Uterus (tissue), 2 donors: ENCODE measurements around the gene SLC16A9.

Experiments used
- CTCF ChIP-seq, 4 experiments: fragments of 200-600 bp in 2 of 4; fragments of 450-650 bp in 2 of 4; sonication (generic) in 2 of 4; IDR thresholded peaks; one replicate each; pipeline ENCODE4 v1.5.1; 2016 to 2019; ENCODE audit warnings: antibody characterized with exemption in 4 of 4, mild to moderate bottlenecking in 2 of 4, moderate library complexity in 1 of 4
- POLR2A ChIP-seq, 2 donors: fragments of 450-650 bp; IDR thresholded peaks; one replicate each; pipeline ENCODE4 v1.6.1; 2016; ENCODE audit warnings: antibody characterized with exemption in 2 of 2, mild to moderate bottlenecking in 1 of 2, moderate library complexity in 1 of 2

GRCh38 chr10:59670269-59670668 is 39.4 kb downstream of the SLC16A9 start:
- TF ChIP-seq CTCF (IDR thresholded peaks at IDR 0.05) (no peak), POLR2A (IDR thresholded peaks at IDR 0.05) (no peak)
